ENCODE measurements around the gene TIAM2.

TIAM2 gene

DNA sequence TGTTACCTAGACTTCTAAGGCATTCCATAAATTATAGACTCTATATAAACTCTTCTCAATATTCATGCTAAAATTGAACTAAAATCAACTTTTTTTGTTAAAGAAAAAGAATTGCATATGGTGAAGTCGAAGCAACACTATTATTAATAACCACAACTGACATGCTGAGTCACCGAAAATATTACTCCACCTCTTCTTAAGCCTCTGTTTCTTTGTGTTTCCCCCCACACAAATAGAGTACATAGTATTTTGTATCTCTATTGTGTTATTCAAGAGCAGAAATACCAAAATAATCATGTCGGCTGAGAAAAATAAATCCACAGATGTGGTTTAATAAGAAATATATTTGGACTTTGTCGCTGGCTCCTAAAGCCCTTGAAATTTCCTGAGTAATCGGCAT lies 295.4 kb downstream of the TIAM2 start:
- no peak for DNase-seq (ENCODE audit: low read depth)

DNA sequence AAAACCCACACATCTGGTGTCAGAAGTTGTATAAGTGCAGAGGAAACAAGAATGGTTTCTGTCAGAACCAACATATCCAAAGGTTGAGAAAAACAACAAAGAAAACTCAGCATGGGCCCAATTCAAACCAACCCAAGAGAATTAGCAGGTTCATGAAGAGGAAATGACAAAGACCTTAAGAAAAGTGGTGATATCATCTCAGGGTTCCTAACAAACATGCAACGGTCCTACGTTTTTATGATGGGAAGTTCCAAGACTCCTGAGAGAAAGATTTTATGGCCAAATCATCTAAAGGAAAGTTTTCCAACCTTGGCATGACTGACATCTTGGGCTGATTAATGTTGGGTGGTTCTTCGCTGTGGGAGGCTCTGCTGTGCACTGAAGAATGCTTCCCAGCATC lies 296.2 kb downstream of the TIAM2 start:
- no peak for DNase-seq (ENCODE audit: low read depth)

DNA sequence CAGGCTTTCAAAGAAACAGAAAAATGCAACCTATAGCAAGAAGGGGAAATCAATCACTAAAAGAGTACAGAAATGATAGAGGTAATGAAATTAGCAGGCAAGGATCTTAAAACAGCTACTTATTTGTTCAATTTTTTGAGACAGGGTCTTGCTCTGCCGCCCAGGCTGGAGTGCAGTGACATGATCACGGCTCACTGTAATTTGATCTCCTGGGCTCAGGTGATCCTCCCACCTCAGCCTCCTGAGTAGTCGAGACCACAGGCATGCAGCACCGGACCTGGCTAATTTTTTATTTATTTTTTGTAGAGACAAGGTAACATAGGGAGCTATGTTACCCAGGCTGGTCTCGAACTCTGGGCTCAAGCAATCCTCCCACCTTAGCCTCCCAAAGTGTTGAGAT lies 297.6 kb downstream of the TIAM2 start:
- no peak for DNase-seq (ENCODE audit: low read depth)

DNA sequence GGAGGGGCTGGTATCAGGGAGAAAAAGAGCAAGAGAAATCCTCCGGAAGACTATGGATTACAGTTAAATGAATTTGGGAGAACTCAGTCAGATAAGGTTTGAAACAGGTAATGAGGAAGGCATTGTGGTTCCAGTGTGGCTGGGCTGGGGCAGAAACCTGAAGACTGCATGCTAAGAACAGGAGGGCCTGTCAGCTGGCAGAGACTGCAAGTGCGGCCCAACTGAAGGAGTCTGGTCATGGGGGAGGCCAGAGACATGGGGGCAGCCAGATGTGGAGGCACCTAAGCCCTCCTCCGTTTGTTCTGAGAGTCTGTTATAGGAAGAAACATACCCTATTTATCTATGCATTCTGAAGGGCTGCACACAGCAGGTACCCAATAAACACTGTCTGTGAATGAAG lies 302.6 kb downstream of the TIAM2 start:
- DNase-seq (ENCODE audit: low read depth), result no peak

DNA sequence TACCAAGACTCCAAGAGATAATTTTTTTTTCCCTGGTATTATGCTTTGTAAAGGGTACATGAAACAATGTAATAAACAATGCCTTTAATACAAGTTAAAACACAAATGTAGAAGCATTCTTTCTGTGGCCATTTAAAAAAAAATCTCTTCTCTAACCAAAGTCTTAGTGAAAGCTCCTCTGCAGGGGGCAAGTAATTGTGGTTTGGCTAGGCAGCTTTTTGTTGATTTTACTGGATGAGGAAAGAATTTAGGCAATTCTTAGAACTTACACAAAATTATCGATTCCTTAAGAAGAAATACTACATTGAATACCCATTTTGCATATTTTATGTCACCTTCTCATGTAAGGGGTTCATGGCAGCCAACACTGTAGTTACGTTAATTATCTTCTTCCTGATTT lies 306.8 kb downstream of the TIAM2 start:
- DNase-seq (ENCODE audit: low read depth), result no peak

DNA sequence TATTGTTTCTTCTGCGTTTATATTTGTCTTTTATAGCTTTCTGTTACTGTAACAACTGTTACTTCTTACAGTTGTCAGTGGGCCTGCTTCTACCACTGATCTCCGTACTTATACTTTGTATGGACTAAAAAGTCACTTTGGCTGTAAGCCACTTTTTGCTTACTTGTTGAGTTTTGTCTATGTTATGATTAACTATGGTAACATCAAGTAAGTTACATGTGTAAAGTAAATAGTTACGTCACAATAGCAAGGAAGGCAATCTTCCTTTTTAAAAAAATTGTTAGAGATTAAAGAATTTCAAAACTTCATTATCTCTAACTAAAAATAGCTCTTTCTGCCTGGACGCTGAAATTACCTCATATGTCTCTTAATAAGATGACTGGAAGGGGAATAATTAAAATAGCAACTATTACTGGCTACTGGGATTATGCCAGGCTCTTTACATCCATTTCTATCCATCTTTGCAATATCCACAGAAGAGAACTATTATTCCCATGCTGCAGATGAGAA lies 308.3 kb downstream of the TIAM2 start:
- no peak for DNase-seq (ENCODE audit: low read depth)

DNA sequence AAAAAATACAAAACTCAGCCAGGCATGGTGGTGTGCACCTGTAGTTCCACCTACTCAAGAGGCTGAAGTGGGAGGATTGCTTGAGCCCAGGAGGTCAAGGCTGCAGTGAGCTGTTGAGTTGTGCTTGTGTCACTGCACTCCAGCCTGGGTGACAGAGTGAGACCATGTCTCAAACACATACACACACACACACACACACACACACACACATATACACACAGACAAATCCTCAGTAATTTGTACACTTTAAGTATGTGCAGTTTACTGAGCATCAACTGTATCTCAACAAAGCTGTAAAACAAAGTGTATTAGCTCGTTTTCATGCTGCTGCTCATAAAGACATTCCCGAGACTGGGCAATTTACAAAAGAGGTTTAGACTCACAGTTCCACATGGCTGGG lies 311.8 kb downstream of the TIAM2 start:
- no peak for DNase-seq (ENCODE audit: low read depth)

Data from activated gamma-delta T cell treated with anti-CD3 and anti-CD28 coated beads, Interleukin-2, amount 50 U/mL, for 16 hours (primary cell).